HG03196 (cell line): ENCODE data around the gene CEP44.
"Not testable (repeated sequence)": the region's sequence is repeated elsewhere in the genome, so short reads cannot be mapped to it uniquely, and the experiment has no call there.

ENCODE experiments used
- ATAC-seq: cut with Tn5 transposase; IDR thresholded peaks from one replicate; pipeline ENCODE4 v1.9.1; 2021; ENCODE audit not compliant: unreplicated experiment

The CEP44 gene

DNA sequence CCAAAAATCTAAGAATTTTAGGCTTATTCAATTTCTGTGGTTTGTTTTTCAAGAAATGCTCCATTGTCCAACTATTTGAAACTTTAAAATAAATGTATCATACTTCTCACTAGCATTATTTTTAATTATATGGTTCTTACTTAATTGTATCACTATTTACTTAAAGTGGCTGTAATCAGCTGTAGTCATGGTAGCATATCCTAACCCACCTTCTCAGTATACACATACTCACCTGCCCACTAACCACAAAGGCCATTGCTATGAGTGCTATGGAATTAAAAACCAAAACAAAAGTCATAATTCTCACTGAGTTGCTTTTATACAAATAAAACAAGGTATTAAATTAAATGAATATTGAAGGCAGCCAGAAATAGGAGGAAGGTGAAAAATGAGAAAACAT, 5.2 kb upstream of the CEP44 start:
- ATAC-seq, result no peak

- ATAC-seq, result no peak
These were observed 4.1 kb upstream of the CEP44 start for GRCh38 chr4:174279433-174280155.

GRCh38 chr4:174281182-174281737, 2.5 kb upstream of the CEP44 start:
- no peak for ATAC-seq

DNA sequence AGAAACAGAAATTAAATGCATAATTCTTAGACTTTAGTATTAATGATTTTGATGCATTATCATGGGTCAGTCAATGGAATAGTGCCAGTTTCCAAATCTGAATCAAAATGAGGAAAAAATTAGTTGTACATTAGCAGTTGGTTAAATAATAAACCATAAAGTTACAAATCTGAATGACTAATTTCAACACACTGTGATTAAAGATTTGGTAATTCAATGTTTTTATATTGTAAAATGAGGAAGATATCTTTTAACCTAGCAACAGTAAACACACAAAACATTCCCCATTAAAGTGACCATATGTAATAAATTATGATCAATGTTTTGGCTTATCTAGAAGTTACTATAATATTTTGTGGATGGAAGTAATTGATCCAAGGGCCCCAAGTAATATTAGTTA, 1.8 kb upstream of the CEP44 start:
- ATAC-seq, result no peak

DNA sequence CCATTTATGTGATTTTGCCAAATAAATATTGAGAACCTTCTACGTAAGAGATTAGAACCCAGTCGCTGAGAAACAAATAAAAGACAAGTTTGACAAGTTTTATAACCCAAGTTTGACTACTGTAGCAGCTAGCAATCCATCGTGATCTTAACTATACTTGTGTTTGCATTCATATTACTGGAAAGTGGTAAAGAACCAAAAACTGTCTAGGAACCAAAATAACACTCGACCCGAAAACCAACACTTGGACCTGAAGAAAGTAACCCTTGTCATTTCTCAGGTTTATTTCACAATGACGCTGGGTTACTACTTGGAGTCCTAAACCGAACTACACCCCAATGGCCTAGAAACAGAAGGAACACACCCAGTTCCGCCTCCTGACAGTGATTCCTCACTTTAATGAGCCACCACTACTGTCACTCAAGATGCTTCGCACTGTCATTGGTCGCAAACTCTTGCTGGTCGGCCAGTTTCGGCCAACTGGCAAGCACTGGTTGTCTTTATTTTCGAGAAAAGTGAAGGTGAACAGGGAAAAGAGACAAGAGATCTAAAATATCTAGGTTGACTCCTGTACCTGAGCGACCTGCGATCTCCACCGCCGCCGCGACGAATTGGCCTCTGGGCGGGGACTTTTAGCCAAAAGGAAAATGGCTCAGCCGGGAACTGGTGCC, 740 bp upstream of the CEP44 start:
- peak; percentile 99 for ATAC-seq

DNA sequence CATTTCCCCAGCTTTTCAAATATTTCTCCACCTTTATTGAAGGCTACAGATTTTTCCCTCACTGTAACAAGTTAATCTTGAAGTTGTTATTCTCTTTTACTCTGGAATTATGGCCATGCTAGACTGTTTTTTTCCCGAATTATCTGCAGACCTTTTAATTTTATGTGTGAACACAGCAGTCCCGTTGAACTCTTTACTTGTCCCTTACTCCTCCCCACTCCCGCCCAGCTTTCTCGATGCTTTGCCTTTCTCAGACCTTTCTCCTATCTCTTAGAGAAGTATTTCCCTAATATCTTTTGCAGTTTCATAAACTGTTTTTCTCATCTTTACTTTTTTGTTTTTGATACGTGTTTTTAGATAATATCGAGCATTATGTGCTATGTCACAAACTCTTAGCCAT, 776 bp downstream of the CEP44 start:
- ATAC-seq, result no peak

GRCh38 chr4:174286870-174287269, 3.2 kb downstream of the CEP44 start:
- ATAC-seq, result no peak

DNA sequence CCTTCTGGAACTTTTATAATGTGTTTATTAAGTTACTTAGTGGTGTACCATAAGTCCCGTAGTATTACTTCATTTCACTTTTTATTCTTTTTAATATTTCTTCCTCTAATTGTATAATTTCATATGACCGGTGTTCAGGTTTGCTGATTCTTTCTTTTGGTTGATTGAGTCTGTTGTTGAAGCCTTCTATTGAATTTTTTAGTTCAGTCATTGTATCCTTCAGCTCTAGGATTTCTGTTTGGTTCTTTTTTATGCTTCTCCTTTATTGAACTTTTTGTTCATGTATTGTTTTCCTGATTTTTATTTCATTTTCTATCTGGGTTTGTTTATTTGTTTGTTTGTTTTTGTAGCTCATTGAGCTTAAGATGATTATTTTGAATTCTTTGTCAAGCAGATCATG, 8.8 kb downstream of the CEP44 start:
- no peak for ATAC-seq

DNA sequence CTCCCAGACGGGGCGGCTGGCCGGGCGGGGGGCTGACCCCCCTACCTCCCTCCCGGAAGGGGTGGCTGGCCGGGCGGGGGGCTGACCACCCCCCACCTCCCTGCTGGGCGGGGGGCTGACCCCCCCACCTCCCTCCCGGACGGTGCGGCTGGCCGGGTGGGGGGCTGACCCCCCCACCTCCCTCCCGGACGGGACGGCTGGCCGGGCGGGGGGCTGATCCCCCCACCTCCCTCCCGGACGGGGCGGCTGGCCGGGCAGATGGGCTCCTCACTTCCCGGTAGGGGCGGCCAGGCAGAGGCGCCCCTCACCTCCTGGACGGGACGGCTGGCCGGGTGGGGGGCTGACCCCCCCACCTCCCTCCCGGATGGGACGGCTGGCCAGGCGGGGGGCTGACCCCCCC, 10.9 kb downstream of the CEP44 start:
- not testable (repeated sequence) for ATAC-seq

DNA sequence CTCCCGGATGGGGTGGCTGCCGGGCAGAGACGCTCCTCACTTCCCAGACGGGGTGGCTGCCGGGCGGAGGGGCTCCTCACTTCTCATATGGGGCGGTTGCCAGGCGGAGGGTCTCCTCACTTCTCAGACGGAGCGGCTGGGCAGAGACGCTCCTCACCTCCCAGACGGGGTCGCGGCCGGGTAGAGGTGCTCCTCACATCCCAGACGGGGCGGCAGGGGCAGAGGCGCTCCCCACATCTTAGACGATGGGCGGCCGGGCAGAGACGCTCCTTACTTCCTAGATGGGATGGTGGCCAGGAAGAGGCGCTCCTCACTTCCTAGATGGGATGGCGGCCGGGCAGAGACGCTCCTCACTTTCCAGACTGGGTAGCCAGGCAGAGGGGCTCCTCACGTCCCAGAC, 11.4 kb downstream of the CEP44 start:
- ATAC-seq, result not testable (repeated sequence)

DNA sequence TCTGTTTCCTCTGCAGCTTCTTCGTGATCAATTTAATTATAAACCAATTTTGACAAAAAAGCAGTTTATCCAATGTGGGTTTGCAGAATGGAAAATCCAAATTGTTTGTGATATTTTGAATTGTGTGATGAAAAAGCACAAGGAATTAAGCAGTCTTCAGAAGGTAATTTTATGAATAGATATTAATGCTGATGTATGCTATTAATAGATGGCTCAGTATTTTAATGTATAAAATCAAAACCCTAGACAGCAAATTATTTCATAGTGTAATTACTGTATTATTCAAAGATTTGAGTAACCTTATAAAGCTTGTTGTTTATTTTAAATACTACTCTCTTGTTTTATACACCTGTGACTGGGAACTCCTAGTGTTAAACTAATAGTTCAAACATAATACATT, 20.0 kb downstream of the CEP44 start:
- no peak for ATAC-seq

DNA sequence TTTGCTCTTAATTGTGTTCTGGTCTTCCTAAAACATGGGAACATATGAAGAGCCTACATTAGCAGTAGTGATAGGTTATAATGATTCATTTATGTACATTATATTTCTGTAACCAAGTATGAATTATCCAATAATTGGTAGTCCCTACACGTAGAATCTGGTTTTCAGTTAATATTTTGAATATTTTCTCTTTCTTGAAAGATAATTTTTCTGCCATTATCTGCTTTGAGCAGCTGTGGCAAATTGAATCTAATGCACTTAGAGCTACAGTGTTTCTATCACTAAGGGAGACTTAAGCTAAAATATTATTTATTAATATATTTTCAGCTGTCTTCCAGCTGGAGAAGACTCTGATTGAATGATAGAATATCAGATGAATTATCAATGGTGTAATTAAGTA, 21.0 kb downstream of the CEP44 start:
- ATAC-seq, result no peak

GRCh38 chr4:174305961-174306360, 22.2 kb downstream of the CEP44 start:
- ATAC-seq, result no peak

GRCh38 chr4:174307694-174308093, 24.0 kb downstream of the CEP44 start:
- ATAC-seq, result no peak

DNA sequence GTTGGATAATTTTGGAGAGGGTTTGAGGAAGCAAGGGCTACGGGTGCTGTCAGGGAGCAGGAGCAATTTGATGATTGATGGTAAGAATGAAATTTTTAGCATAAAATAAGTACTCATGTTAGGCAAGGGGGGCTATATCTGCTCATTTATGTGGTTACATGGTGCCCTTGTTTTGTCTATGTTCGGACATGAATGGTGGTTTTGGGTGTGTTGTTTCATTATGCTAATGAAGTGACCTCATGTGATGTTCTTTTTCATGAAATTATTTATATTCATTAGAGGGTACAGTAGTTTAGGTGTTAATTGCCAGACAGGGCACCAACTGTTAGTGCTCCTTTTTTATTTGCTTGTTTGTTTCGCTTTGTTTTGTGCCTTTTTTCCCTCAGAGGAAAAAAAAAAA, 29.3 kb downstream of the CEP44 start:
- no peak for ATAC-seq

GRCh38 chr4:174314274-174314673, 30.6 kb downstream of the CEP44 start:
- no peak for ATAC-seq

DNA sequence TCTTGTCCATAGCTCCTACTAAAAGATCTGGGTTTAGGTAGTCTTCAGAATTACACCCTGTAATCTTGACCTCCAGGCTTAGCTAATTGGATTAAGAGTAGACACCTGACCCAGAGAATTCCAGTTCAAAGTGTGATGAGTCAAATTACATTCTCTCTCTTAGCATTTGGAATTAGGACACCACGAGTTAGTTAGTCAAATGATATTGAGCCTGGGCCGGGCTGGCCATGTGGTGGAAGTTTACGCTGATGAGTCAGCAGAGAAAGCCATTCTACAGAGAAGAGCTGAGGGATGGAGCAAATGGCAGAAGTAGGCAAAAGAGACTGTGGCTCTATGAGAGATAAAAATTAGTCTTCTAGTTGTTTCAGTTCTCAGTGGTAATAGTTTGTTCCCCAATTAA, 31.1 kb downstream of the CEP44 start:
- no peak for ATAC-seq

DNA sequence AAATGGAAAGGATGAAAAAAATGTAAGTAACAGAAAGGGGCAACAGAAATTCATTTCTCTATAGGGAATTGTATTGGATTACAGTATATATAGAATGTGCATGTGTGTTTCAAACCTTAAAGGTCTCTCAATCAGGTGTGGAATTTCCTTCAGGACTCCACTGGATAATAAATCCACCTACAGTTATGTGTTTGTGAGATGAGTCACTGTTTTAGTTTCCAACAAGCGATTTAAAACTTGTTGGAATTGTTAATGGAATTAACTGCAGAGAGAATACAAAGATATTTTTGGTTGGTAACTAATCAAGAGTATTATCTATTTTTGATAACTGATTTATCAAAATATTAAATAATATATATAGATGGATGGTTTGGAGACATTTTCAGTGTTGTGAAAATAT, 32.8 kb downstream of the CEP44 start:
- no peak for ATAC-seq

GRCh38 chr4:174316954-174317353, 33.2 kb downstream of the CEP44 start:
- ATAC-seq, result no peak

- no peak for ATAC-seq
These were observed 33.8 kb downstream of the CEP44 start for GRCh38 chr4:174317531-174317930.

DNA sequence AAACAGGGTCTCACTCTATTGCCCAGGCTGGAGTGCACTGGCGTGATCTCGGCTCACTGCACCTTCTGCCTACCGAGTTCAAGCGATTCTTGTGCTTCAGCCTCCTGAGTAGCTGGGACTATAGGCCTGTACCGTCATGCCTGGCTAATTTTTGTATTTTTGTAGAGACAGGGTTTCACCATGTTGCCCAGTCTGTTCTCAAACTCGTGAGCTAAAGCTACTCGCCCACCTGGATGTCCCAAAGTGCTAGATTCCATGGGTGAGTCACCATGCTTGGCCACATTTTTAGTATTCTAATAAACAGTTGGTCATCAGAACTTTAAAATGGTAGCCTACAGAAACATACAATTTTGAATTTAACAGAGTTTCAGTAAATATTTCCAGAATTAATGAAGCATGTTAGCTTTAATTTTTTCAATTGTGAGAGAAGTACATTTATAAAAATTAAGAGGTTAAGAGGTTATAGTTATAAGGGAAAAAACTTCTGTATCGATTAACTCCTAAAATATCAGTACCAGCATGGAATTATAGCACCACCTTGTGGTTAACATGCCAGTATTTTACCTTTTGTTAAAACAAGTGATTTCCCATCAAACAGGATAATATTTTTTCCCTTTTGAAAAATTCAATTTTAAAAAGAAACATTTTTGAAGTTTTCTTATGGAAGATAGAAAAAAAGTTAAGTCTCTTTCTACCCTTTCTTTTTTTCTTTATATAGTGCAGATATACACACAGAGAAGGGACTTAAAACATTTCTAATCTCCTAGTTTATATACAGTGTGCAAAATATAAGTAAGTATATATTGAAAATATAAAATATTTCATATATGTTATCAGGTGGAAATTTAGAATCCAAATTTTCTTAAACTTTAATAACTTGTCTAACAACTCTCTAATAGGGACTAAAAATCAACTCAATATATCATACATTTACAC, 35.4 kb downstream of the CEP44 start:
- ATAC-seq, result peak; percentile 47
